LNCAP (cell line): Measurements from ENCODE around the gene AFAP1.

Source experiments
- TF ChIP-seq, protein P1 (sequence below): fragments of 450-650 bp; IDR thresholded peaks from 2 replicates; pipeline ENCODE4 v1.5.1; 2017; ENCODE audit warnings: mild to moderate bottlenecking

Gene AFAP1

DNA sequence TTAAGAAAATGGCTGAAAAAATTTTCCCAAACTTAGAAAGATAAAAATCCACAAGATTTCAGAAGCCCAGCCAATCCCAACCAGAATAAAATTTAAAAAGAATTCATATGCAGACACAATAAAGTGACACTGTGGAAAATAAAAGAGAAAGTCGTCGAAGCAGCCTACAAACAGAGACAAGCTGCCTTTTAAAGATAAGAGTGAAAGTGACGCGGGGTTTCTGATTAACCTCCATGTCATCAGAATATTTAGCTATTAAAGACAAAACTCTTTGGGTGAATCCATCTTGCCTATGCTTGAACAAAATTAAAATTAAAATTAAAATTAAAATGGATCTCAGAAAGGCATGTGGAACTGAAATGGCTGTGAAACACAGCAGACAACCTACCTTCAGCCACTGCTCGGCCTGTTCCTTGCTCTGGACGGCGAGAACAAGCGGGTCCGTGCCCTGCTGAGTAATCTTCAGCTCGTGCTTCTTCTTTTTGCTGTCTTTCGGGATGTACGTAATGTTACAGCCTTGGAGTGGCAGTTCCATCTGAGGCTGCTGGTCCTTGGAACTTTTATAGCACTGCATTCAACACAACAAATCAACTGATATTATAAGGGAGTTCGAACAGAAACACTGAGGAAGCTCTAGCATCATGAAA is 101.4 kb downstream of the AFAP1 start:
- TF ChIP-seq, protein P1, sequence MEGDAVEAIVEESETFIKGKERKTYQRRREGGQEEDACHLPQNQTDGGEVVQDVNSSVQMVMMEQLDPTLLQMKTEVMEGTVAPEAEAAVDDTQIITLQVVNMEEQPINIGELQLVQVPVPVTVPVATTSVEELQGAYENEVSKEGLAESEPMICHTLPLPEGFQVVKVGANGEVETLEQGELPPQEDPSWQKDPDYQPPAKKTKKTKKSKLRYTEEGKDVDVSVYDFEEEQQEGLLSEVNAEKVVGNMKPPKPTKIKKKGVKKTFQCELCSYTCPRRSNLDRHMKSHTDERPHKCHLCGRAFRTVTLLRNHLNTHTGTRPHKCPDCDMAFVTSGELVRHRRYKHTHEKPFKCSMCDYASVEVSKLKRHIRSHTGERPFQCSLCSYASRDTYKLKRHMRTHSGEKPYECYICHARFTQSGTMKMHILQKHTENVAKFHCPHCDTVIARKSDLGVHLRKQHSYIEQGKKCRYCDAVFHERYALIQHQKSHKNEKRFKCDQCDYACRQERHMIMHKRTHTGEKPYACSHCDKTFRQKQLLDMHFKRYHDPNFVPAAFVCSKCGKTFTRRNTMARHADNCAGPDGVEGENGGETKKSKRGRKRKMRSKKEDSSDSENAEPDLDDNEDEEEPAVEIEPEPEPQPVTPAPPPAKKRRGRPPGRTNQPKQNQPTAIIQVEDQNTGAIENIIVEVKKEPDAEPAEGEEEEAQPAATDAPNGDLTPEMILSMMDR: no peak

DNA sequence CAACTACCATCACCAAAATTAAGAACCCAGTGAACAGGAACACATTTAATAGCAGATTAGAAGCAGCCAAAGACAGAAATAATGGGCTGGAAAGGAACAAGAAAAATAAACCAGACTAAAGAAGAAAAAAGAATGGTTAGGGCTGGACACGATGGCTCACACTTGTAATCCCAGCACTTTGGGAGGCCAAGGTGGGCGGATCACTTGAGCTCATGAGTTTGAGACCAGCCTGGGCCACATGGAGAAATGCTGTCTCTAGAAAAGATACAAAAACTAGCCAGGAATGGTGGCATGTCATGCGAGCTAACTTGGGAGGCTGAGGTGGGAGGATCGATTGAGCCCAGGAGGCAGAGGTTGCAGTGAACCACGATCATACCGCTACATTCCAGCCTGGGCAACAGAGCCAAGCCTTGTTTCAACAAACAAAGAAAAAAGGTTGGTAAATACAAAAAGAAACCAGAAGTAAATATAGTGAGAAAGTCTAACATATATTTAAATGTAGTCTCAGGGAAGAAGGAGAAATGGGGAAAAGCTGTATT is 102.0 kb downstream of the AFAP1 start:
- TF ChIP-seq, protein P1: no peak

DNA sequence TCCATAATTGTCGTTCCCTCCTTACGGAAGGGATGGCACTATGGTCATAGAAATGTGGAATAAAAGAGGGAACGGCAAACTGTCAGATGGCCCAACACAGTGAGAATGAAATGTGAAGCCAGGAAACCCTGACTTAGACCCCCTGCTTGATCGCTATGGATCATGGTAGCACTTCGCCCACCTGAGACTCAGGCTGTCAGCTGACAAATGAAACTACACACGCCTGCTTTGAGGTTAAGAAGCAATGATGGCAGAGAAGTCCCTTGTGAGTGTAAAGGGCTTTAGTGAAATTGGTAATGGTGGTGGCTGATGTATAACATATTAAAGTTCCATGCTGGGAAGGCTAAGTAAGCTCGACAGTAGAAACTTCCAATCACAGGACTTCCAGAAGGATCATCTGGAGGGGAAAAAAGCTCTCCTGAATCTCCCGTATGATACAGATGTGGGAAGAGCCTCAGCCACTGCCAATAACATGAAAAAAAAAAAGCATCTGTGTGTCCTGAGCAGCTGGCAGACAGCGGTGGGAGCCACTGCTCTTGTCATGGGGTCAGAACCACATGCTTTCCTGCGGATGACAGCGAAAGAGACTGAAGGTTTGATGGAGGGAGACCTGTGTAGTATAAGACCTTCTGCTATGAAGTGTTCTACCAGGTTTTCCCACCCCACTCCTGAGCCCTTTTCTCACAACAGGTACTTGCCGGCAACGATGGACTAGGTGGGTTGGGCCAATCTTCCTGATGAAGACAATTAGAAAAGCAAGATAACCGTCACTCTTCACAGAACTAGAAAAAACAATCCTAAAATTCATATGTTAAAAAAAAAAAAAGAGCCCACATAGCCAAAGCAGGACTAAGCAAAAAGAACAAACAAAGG is 107.6 kb downstream of the AFAP1 start:
- TF ChIP-seq, protein P1: no peak

DNA sequence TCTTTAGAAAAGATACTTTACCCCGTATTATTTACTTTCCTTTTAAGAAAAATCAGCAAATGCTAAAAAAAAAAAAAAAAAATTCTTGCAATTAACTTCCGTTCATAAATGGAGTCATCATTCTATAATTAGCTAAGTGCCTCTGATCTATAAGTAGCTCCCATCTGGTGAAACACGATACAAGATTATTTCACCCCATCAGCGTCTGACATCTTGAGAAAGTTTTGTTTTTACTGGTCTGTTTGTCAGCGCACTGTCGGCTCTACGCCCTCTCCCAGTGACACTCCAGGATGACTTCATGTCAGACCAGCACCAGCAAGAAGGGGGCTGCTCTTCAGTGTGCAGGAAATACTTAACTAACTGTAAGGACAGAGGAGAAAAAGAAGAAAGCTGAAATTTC is 108.3 kb downstream of the AFAP1 start:
- TF ChIP-seq, protein P1: no peak

DNA sequence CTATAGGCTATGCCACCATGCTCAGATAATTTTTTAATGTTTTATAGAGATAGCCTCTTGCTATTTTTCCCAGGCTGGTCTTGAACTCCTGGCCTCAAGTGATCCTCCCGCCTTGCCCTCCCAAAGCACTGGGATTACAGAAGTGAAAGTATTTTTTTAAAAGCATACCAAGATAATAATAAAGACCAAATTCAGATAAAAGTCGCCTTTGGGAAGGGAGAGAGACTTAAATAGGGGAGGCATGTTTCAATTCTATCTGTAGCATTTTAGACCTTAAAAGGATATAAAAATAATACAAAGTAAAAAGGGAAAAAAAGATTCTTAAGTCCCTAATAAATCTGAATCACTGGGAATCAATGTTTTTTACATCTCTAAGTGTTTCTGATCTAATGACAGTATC is 108.9 kb downstream of the AFAP1 start:
- TF ChIP-seq, protein P1: no peak

DNA sequence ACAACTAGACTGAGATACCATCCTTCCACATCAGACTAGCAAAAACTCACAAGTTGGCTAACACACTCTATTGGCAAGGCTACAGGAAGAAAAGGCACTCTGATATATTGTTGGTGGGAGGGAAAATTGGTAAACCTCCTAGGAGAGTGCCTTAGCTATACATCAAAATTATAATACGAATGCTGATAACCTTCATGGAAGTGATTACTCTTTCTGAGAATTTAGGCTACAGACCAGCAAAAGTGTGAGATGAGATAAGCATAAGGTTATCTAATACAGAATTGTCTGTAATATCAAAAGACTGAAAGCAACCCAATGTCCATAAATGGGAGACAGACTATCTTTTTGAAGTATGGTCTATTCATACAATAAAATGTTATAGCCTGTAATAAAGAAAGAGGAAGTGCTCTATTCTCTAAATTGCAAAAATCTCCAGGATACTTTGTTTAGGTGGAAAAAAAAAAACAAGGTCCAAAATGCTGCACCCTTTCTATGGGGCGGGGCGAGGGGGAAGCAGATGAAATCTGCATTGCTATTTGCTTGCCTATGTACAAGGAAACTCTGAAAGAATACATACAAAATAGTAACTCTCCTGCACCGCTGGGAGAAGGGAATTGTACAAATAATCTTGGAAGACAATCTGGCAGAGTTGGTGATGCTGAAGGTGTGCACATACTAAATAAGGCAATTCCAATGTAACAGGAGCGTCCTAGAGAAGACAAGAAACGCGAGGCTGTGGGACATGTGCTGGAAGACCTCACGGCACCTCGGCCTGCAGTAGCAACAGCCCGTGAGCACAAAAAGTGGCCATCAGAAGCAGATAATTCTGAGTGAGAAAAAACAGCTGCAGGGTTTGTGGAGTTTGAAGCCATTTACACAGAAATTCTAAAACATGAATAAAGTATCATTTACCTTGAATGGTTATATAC is 109.7 kb downstream of the AFAP1 start:
- TF ChIP-seq, protein P1: no peak

DNA sequence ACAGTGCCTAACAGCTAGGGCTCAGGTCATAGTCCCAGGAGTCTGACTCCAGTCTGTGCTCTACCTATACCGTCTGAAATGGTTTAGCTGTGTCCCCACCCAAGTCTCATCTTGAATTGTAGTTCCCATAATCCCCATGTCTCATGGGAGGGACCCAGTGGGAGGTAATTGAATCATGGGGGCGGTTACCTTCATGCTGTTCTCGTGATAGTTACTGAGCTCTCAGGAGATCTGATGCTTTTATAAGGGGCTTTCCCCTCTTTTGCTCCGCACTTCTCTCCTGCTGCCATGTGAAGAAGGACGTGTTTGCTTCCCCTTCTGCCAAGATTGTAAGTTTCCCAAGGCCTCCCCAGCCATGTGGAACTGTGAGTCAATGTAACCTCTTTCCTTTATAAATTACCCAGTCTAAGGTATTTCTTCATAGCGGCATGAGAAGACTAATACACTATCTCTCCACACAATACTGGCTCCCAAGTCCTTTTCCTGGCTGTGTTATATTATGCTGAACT is 110.8 kb downstream of the AFAP1 start:
- TF ChIP-seq, protein P1: no peak
